Endothelial cell of umbilical vein (primary cell): ENCODE measurements around the gene SEC24C.

Source experiments
- EZH2 ChIP-seq: IDR thresholded peaks from 2 replicates; pipeline ENCODE4 v1.6.1; 2012; ENCODE audit warnings: borderline replicate concordance, low read depth, mild to moderate bottlenecking, moderate library complexity, low read length, inconsistent platforms; ENCODE audit not compliant: severe bottlenecking
- POLR2A ChIP-seq: IDR thresholded peaks from 2 replicates; pipeline ENCODE4 v1.6.1; 2012; ENCODE audit warnings: low read depth, mild to moderate bottlenecking, control low read depth, low read length
- POLR2AphosphoS5 ChIP-seq: IDR thresholded peaks from 2 replicates; pipeline ENCODE4 v1.6.1; 2012; ENCODE audit warnings: low read depth, mild to moderate bottlenecking, control low read depth, low read length, moderate library complexity; ENCODE audit not compliant: insufficient read depth
- TF ChIP-seq, protein P1 (sequence below), 2 donors: IDR thresholded peaks; 1 replicate in 1 of 2; 2 replicates in 1 of 2; pipeline ENCODE4 v1.5.1; 2011; ENCODE audit warnings: low read length in 2 of 2, mild to moderate bottlenecking in 2 of 2, moderate library complexity in 2 of 2, control low read depth in 1 of 2, inconsistent platforms in 1 of 2, low read depth in 1 of 2; ENCODE audit not compliant: insufficient read depth in 1 of 2; ENCODE audit errors: extremely low read depth in 1 of 2
- TF ChIP-seq, protein P2 (sequence below): IDR thresholded peaks from 2 replicates; pipeline ENCODE4 v1.6.1; 2011; ENCODE audit not compliant: insufficient read depth, insufficient read length

DNA sequence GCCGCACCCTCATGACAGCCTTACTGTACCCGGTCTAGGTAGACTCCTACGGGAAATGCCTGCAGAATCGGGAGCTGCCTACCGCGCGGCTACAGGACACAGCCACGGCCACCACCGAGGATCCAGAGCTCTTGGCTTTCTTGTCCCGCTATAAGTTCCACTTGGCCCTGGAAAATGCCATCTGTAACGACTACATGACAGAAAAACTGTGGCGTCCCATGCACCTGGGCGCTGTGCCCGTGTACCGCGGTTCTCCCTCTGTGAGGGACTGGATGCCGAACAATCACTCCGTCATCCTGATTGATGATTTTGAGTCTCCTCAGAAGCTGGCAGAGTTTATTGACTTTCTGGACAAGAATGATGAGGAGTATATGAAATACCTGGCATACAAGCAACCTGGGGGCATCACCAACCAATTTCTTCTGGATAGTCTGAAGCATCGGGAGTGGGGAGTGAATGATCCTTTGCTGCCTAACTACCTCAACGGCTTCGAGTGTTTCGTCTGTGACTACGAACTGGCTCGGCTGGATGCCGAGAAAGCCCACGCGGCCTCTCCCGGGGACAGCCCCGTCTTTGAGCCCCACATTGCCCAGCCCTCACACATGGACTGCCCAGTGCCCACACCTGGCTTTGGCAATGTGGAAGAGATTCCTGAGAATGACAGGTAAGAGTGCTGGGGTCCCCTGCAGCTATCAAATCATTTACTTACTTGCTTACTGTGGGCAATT is 29.1 kb downstream of the SEC24C start:
- TF ChIP-seq, protein P1, sequence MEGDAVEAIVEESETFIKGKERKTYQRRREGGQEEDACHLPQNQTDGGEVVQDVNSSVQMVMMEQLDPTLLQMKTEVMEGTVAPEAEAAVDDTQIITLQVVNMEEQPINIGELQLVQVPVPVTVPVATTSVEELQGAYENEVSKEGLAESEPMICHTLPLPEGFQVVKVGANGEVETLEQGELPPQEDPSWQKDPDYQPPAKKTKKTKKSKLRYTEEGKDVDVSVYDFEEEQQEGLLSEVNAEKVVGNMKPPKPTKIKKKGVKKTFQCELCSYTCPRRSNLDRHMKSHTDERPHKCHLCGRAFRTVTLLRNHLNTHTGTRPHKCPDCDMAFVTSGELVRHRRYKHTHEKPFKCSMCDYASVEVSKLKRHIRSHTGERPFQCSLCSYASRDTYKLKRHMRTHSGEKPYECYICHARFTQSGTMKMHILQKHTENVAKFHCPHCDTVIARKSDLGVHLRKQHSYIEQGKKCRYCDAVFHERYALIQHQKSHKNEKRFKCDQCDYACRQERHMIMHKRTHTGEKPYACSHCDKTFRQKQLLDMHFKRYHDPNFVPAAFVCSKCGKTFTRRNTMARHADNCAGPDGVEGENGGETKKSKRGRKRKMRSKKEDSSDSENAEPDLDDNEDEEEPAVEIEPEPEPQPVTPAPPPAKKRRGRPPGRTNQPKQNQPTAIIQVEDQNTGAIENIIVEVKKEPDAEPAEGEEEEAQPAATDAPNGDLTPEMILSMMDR (IDR thresholded peaks at IDR 0.05; ENCODE audit: extremely low read depth in 1 of 2, insufficient read depth in 1 of 2, low read depth in 1 of 2, low read length in 2 of 2) = no peak
- TF ChIP-seq EZH2 (no peak), POLR2A (no peak), POLR2AphosphoS5 (no peak)
- TF ChIP-seq, protein P2, sequence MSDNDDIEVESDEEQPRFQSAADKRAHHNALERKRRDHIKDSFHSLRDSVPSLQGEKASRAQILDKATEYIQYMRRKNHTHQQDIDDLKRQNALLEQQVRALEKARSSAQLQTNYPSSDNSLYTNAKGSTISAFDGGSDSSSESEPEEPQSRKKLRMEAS = no peak
